Measurements from ENCODE around the gene FAM131C. TPM values are rescaled to one million over a fixed set of nuclear protein-coding genes. Genes with fewer than 3 reads are reported as not detected.

The FAM131C gene
- total RNA-seq, 1 experiment from 2014 or later, result 0.41 TPM

DNA sequence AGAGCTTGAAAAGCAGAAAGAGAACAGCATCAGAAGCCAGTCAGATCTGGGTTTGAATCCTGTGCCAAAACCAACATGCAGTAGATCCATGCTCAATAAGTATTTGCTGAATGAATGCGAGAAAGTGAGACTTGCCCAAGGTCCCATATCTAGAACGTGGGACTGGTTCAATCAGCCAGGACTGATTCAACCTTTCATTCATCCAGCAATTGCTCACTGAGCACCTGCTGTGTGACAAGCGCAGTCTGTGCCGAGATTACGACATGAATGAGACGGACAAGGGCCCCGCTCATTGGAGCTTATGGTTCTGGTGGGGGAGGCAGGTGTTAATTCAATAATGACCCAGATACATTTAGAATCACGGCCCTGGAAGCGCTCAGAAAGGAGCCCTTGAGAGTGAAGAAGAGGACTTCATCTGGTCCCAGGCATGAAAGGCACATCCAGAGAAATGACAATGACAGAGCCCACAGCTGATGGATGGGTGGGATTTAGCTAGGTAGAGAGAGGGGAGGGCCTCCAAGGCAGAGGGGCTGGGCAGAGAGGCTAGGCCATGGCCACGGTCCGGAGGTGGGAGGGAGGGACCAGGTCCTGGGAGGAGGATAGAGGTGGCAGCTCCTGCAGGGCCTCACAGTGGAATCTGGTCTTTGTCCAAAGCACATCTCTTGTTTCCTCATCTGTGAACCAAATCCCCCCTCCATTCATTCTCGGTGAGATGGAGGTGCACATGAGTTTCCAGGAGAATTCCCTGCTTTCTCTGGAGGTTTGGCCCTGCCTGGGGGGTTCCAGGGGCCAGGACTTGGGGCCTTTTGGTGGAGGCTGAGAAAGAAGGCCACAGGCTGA is 4.2 kb upstream of the FAM131C start:
- H3K27me3 Mint-ChIP-seq (ENCODE audit: insufficient read depth, unreplicated experiment), result no peaks in the 10 kb centered on the region
- BruUV-seq (replicated peaks), result no TSS peak
- no peaks in the 10 kb centered on the region for H3K9me3 Mint-ChIP-seq (ENCODE audit: unreplicated experiment)
- no peak for DNase-seq
- H3K4me3 Mint-ChIP-seq (ENCODE audit: unreplicated experiment), result no peak overlapping the region
- TF ChIP-seq, protein P1, sequence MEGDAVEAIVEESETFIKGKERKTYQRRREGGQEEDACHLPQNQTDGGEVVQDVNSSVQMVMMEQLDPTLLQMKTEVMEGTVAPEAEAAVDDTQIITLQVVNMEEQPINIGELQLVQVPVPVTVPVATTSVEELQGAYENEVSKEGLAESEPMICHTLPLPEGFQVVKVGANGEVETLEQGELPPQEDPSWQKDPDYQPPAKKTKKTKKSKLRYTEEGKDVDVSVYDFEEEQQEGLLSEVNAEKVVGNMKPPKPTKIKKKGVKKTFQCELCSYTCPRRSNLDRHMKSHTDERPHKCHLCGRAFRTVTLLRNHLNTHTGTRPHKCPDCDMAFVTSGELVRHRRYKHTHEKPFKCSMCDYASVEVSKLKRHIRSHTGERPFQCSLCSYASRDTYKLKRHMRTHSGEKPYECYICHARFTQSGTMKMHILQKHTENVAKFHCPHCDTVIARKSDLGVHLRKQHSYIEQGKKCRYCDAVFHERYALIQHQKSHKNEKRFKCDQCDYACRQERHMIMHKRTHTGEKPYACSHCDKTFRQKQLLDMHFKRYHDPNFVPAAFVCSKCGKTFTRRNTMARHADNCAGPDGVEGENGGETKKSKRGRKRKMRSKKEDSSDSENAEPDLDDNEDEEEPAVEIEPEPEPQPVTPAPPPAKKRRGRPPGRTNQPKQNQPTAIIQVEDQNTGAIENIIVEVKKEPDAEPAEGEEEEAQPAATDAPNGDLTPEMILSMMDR (IDR thresholded peaks at IDR 0.05; ENCODE audit: insufficient read depth in 1 of 2, low read depth in 1 of 2, low read length in 1 of 2, severe bottlenecking in 1 of 2, unreplicated experiment in 1 of 2), result no peak
- no peaks in the 10 kb centered on the region for H3K4me1 Mint-ChIP-seq (ENCODE audit: low read depth, unreplicated experiment)
- no peak overlapping the region for H3K27ac Mint-ChIP-seq (ENCODE audit: unreplicated experiment)
- Histone ChIP-seq H3K27me3 (replicated peaks; ENCODE audit: control insufficient read depth, insufficient read depth, low read length) (no peaks in the 10 kb centered on the region), H3K36me3 (ENCODE audit: control insufficient read depth, insufficient read depth, low read length) (no peaks in the 10 kb centered on the region), H3K4me1 (peaks cover 5% of the 10 kb centered on the region; the same call in 1 of the 2 replicates), H3K4me3 (ENCODE audit: low read depth, low read length) (no peak overlapping the region), H3K9me3 (no peaks in the 10 kb centered on the region)
- POLR2A ChIA-PET, result no interaction called here
- no peaks in the 10 kb centered on the region for H3K36me3 Mint-ChIP-seq (ENCODE audit: insufficient read depth, unreplicated experiment)
- intact Hi-C loops (cut with micrococcal nuclease; ENCODE audit: unreplicated experiment), result loop anchor here (10.0 kb wide), 1 partner anchor 287 kb away; the partner anchor contains the start of gene SZRD1
- CTCF ChIA-PET, result interaction anchor here (1.2 to 3.3 kb wide), 3 partner anchors 96 to 112 kb away, joined by 3 to 24 read pairs (median 23); no protein-coding TSS in a partner anchor

DNA sequence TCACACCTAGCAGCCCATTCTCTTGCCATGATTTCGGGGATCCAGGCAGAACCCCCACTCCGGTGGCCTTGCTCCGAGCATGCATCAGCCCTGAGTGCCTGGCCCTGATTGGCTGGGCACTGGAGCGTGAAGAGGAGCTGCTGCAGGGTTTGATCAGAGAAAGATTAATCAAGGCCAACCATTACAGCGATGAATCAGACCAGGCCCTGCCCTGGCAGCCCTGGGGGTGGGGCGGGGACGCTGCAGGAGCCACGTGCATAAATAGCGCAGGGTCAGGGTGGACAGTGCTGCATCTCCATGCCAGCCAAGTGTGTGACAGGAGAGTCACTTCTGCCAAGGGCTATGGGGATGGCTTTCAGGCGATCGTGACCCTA is 3.4 kb upstream of the FAM131C start:
- BruUV-seq (replicated peaks), result no TSS peak
- Histone ChIP-seq H3K27me3 (replicated peaks; ENCODE audit: control insufficient read depth, insufficient read depth, low read length) (no peaks in the 10 kb centered on the region), H3K4me1 (peaks cover 5% of the 10 kb centered on the region; the same call in 1 of the 2 replicates), H3K4me3 (ENCODE audit: low read depth, low read length) (no peak overlapping the region), H3K36me3 (ENCODE audit: control insufficient read depth, insufficient read depth, low read length) (no peaks in the 10 kb centered on the region), H3K9me3 (no peaks in the 10 kb centered on the region)
- H3K9me3 Mint-ChIP-seq (ENCODE audit: unreplicated experiment), result no peaks in the 10 kb centered on the region
- intact Hi-C loops (cut with micrococcal nuclease; ENCODE audit: unreplicated experiment), result loop anchor here (10.0 kb wide), 1 partner anchor 288 kb away; the partner anchor contains the start of gene SZRD1
- no peaks in the 10 kb centered on the region for H3K4me1 Mint-ChIP-seq (ENCODE audit: low read depth, unreplicated experiment)
- TF ChIP-seq, protein P1 (IDR thresholded peaks at IDR 0.05; ENCODE audit: insufficient read depth in 1 of 2, low read depth in 1 of 2, low read length in 1 of 2, severe bottlenecking in 1 of 2, unreplicated experiment in 1 of 2), result no peak
- no peak overlapping the region for H3K27ac Mint-ChIP-seq (ENCODE audit: unreplicated experiment)
- ChIA-PET POLR2A (no interaction called here), CTCF (no interaction called here)
- H3K27me3 Mint-ChIP-seq (ENCODE audit: insufficient read depth, unreplicated experiment), result no peaks in the 10 kb centered on the region
- H3K36me3 Mint-ChIP-seq (ENCODE audit: insufficient read depth, unreplicated experiment), result no peaks in the 10 kb centered on the region
- no peak overlapping the region for H3K4me3 Mint-ChIP-seq (ENCODE audit: unreplicated experiment)
- no peak for DNase-seq

DNA sequence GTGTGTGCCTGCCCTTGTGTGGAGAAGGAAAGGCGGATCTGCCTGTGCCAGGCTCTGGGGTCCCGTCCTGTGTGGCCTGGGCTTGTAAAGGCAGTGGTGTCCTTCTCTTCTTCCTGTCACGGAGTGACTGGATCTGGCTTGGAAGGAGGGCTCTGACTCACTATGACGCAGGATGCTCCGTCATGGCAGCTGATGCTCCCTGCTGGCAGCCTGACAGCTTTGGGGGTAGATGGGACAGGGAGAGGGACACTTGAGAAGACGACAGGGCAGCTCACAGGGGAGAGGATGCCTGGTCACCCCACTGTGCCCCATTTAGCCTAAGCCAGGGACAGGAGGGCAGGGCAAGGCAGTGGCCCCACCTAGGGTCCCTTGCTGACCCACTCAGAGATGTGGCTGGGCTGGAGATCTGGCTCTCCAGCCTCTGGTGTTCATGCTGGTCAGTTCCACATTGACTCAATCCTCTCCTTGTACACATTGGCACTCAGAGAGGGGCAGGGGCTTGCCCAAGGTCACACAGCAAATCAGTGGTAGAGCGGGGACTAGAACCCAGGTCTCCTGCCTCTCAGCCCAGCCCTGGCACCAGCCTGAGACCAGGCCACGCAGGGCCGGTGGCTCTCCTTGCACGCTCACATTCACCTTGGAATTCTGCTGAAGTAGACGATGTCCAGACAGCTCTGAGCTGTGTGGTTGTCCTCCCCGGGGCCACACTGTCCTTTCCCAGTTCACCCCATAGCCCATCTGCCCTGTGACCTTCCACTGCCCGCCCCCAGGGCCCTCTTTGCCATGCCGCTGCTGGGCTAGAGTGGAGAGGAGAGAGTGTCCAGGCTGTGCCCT is 2.8 kb upstream of the FAM131C start:
- peaks cover 5% of the 10 kb centered on the region; the same call in 1 of the 2 replicates for H3K4me1 ChIP-seq

More for the DNA sequence above, 2.8 kb upstream of the FAM131C start:
- no peaks in the 10 kb centered on the region for H3K9me3 Mint-ChIP-seq (ENCODE audit: unreplicated experiment)
- no peak overlapping the region for H3K4me3 Mint-ChIP-seq (ENCODE audit: unreplicated experiment)
- Histone ChIP-seq H3K4me3 (ENCODE audit: low read depth, low read length) (no peak overlapping the region), H3K27me3 (replicated peaks; ENCODE audit: control insufficient read depth, insufficient read depth, low read length) (no peaks in the 10 kb centered on the region), H3K9me3 (no peaks in the 10 kb centered on the region), H3K36me3 (ENCODE audit: control insufficient read depth, insufficient read depth, low read length) (no peaks in the 10 kb centered on the region)
- TF ChIP-seq, protein P1 (IDR thresholded peaks at IDR 0.05; ENCODE audit: insufficient read depth in 1 of 2, low read depth in 1 of 2, low read length in 1 of 2, severe bottlenecking in 1 of 2, unreplicated experiment in 1 of 2), result no peak
- BruUV-seq (replicated peaks), result no TSS peak
- no peak for DNase-seq
- no peaks in the 10 kb centered on the region for H3K27me3 Mint-ChIP-seq (ENCODE audit: insufficient read depth, unreplicated experiment)
- no peaks in the 10 kb centered on the region for H3K4me1 Mint-ChIP-seq (ENCODE audit: low read depth, unreplicated experiment)
- intact Hi-C loops (cut with micrococcal nuclease; ENCODE audit: unreplicated experiment), result loop anchor here (10.0 kb wide), 1 partner anchor 289 kb away; the partner anchor contains the start of gene SZRD1
- CTCF ChIA-PET, result no interaction called here
- no peak overlapping the region for H3K27ac Mint-ChIP-seq (ENCODE audit: unreplicated experiment)
- POLR2A ChIA-PET, result no interaction called here
- no peaks in the 10 kb centered on the region for H3K36me3 Mint-ChIP-seq (ENCODE audit: insufficient read depth, unreplicated experiment)

Measured in Caco-2 (cell line).